GM12873 (cell line): ENCODE data around the gene B3GALNT1.

Source experiments
- TF ChIP-seq, protein P1 (sequence below): IDR thresholded peaks from 2 replicates; pipeline ENCODE4 v1.5.1; 2012; ENCODE audit warnings: low read depth, mild to moderate bottlenecking, moderate library complexity, low read length, control low read depth; ENCODE audit not compliant: insufficient read depth; ENCODE audit errors: missing control alignments

The B3GALNT1 gene

DNA sequence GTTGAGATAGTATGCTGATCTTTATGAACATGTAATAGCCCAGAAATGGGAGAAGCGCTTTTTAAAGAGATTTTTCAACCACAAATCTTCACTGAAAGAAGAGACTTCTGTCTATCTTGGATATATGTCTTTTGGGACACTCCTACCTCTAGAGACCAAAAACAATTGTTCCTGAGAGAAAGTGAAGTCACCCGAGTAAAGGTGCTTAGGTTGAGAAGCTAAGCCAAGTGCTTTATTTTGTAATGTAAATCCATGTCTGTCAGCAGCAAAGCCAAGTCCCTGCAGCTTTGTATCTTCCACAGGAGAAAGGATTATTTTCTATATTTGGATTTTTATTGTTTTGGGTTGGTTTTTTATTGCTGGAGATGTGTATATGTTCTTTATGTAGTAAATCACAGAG is 32.1 kb upstream of the B3GALNT1 start:
- TF ChIP-seq, protein P1, sequence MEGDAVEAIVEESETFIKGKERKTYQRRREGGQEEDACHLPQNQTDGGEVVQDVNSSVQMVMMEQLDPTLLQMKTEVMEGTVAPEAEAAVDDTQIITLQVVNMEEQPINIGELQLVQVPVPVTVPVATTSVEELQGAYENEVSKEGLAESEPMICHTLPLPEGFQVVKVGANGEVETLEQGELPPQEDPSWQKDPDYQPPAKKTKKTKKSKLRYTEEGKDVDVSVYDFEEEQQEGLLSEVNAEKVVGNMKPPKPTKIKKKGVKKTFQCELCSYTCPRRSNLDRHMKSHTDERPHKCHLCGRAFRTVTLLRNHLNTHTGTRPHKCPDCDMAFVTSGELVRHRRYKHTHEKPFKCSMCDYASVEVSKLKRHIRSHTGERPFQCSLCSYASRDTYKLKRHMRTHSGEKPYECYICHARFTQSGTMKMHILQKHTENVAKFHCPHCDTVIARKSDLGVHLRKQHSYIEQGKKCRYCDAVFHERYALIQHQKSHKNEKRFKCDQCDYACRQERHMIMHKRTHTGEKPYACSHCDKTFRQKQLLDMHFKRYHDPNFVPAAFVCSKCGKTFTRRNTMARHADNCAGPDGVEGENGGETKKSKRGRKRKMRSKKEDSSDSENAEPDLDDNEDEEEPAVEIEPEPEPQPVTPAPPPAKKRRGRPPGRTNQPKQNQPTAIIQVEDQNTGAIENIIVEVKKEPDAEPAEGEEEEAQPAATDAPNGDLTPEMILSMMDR, result no peak

DNA sequence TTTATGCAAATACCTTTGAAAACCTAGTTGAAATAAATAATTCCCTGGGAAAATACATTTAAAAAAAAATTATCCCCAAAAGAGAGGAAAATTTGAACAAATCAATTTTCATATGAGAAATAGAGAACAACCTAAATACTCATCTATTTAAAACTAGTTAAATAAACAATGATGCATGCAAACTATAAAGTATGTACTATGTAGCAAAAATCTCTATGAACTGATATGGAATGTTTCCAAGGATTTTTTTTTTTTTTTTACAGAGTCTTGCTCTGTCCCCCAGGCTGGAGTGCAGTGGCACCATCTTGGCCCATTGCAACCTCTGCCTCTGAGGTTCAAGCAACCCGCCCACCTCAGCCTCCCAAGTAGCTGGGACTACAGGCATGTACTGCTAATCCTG is 27.2 kb upstream of the B3GALNT1 start:
- TF ChIP-seq, protein P1, result no peak

GRCh38 chr3:161126495-161126894 is 21.3 kb upstream of the B3GALNT1 start:
- TF ChIP-seq, protein P1, result no peak

- TF ChIP-seq, protein P1, result no peak
Observed at GRCh38 chr3:161117646-161118045, 12.5 kb upstream of the B3GALNT1 start.

GRCh38 chr3:161108840-161109239 is 3.7 kb upstream of the B3GALNT1 start:
- TF ChIP-seq, protein P1, result no peak

DNA sequence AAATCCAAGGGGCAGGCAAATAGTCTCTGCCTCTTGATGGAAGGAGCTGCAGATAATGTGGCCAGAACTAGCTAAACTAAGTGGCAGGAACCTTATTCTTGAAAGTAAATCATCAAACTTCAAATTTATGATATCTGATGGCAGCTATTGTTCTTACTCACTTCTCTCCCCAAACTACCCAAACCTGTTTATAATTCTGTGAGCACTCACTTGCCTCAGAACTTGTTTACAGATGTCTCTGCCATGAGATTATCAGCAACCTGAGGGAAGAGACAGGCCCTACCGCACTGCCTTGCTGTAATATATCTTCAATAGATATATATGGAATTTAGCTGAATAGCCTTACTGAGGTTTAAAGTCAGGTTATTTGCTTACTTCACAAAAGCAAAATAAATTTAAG is 2.2 kb upstream of the B3GALNT1 start:
- TF ChIP-seq, protein P1, result no peak

GRCh38 chr3:161103776-161104385 is 1.3 kb downstream of the B3GALNT1 start:
- TF ChIP-seq, protein P1, result no peak
